Measurements from ENCODE around the gene MICAL2. TPM values are rescaled to one million over a fixed set of nuclear protein-coding genes. Genes with fewer than 3 reads are reported as not detected.
A peak's percentile ranks its signal among the peaks of the same experiment; 100 is the strongest.

The MICAL2 gene
- total and polyA plus RNA-seq, 2 donors (not counting 3 experiments of a cell fraction or from before 2014, with no cell fraction given): 67.6 to 200 TPM

DNA sequence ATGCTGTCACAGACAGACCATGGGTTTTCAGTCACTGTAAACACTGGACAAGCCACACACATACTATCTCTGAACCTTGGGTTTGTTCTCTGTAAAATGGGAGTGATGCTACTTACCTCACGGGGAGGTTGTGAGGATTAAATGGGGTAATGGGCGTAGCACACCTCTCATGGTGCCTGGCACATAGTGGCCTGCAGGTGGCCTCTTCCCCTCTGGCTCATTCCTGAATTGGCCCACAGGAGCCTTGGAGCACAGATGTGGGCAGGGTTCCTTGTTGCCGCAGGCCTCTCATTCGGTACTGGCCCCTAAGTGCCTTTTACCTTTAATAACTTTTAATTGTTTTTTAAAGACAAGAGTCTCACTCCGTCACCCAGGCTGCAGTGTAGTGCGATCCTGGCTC lies 11.7 kb downstream of the MICAL2 start:
- Histone ChIP-seq H3K9me3 (replicated peaks; ENCODE audit: control insufficient read depth, insufficient read depth, low read length) (no peaks in the 10 kb centered on the region), H3K27me3 (ENCODE audit: control insufficient read depth in 2 of 2, insufficient read depth in 2 of 2, low read length in 2 of 2) (no peaks in the 10 kb centered on the region), H3K4me1 (ENCODE audit: control insufficient read depth, extremely low read depth, insufficient read depth, low read length) (peaks cover 38% of the 10 kb centered on the region), H3K79me2 (ENCODE audit: control insufficient read depth, insufficient read depth, low read length) (peaks cover 85% of the 10 kb centered on the region), H3K27ac (ENCODE audit: insufficient read depth, low read depth, low read length) (no peak overlapping the region), H4K20me1 (replicated peaks; ENCODE audit: control insufficient read depth, extremely low read depth, insufficient read depth, low read length) (no peaks in the 10 kb centered on the region), H2AFZ (ENCODE audit: low read depth, low read length) (no peak overlapping the region), H3K4me3 (replicated peaks in 1 of 3; ENCODE audit: insufficient read depth in 1 of 3, low read depth in 1 of 3, low read length in 3 of 3) (no peak overlapping the region), H3K4me2 (ENCODE audit: insufficient read depth, low read length) (no peak overlapping the region), H3K36me3 (ENCODE audit: control insufficient read depth in 2 of 2, extremely low read depth in 1 of 2, insufficient read depth in 2 of 2, low read length in 2 of 2) (peaks cover 0 to 2% of the 10 kb centered on the region in 2 experiments), H3K9me1 (replicated peaks; ENCODE audit: control insufficient read depth, extremely low read depth, insufficient read depth, low read length) (no peaks in the 10 kb centered on the region), H3K9ac (replicated peaks; ENCODE audit: extremely low read depth, insufficient read depth, low read length) (no peak overlapping the region)
- dilution Hi-C loops (cut with MboI; ENCODE audit: extremely low pct_ligation_motif_present, low sequenced_read_pairs) (no loop called here), intact Hi-C loops (cut with micrococcal nuclease) (loop anchor here (1.0 kb wide), 1 partner anchor 159 kb away; no protein-coding TSS in a partner anchor)
- CTCF ChIA-PET: interaction anchor here (1.1 to 5.5 kb wide), 5 partner anchors 10 to 115 kb away, joined by 3 to 33 read pairs (median 4); no protein-coding TSS in a partner anchor
- DNase-seq (ENCODE audit: low read depth, low spot score) (no peak), FAIRE-seq (no peak)
- TF ChIP-seq, protein P1, sequence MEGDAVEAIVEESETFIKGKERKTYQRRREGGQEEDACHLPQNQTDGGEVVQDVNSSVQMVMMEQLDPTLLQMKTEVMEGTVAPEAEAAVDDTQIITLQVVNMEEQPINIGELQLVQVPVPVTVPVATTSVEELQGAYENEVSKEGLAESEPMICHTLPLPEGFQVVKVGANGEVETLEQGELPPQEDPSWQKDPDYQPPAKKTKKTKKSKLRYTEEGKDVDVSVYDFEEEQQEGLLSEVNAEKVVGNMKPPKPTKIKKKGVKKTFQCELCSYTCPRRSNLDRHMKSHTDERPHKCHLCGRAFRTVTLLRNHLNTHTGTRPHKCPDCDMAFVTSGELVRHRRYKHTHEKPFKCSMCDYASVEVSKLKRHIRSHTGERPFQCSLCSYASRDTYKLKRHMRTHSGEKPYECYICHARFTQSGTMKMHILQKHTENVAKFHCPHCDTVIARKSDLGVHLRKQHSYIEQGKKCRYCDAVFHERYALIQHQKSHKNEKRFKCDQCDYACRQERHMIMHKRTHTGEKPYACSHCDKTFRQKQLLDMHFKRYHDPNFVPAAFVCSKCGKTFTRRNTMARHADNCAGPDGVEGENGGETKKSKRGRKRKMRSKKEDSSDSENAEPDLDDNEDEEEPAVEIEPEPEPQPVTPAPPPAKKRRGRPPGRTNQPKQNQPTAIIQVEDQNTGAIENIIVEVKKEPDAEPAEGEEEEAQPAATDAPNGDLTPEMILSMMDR (IDR thresholded peaks at IDR 0.05; ENCODE audit: extremely low read depth in 1 of 2, insufficient read depth in 1 of 2, low read depth in 1 of 2, low read length in 2 of 2): peak; percentile 43 to 56
- no peak for TF ChIP-seq JUN (IDR thresholded peaks at IDR 0.05; ENCODE audit: borderline replicate concordance, insufficient read depth, insufficient read length, low read depth)
- no TSS peak for BruUV-seq (replicated peaks)
- POLR2A ChIA-PET: interaction anchor here (1.5 kb wide), 1 partner anchor 35 kb away, joined by 3 read pairs; no protein-coding TSS in a partner anchor

DNA sequence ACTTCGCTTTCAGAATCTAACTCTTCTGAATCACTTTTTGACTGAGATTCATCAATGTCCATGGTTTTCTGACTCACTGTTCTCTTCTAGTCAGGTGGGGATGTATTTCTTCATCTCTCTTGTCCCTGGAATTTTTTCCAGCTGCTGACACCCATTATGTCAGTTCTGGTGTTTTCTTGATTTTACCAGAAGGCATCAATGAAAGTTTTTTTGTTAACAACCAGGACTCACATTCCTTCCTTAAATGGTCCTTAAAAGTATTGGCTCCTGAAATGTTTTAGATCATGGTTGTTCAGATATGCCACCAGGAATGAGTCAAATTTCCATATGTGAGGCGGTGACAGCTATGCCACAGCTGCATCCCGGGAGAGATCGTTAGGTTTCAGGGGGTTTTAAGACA lies 12.9 kb downstream of the MICAL2 start:
- H3K9ac ChIP-seq (replicated peaks; ENCODE audit: extremely low read depth, insufficient read depth, low read length): peak overlapping the region; percentile 25
- no peak for TF ChIP-seq POLR2A (IDR thresholded peaks at IDR 0.05; ENCODE audit: low read depth, low read length)
- no peak for TF ChIP-seq GATA2 (IDR thresholded peaks at IDR 0.05; ENCODE audit: insufficient read depth, insufficient read length, low read depth, low read length)
- no peak for TF ChIP-seq EZH2 (IDR thresholded peaks at IDR 0.05; ENCODE audit: borderline replicate concordance, low read depth, low read length, severe bottlenecking)
- no peak for TF ChIP-seq FOS (IDR thresholded peaks at IDR 0.05; ENCODE audit: borderline replicate concordance, insufficient read depth, low read length)
- TF ChIP-seq POLR2AphosphoS5 (IDR thresholded peaks at IDR 0.05; ENCODE audit: insufficient read depth, low read depth, low read length): no peak
- TF ChIP-seq, protein P1 (IDR thresholded peaks at IDR 0.05; ENCODE audit: extremely low read depth in 1 of 2, insufficient read depth in 1 of 2, low read depth in 1 of 2, low read length in 2 of 2): no peak
- no peak for TF ChIP-seq MYC (IDR thresholded peaks at IDR 0.05; ENCODE audit: low read depth, low read length)
- TF ChIP-seq JUN (IDR thresholded peaks at IDR 0.05; ENCODE audit: borderline replicate concordance, insufficient read depth, insufficient read length, low read depth): no peak
- TF ChIP-seq MAX (IDR thresholded peaks at IDR 0.05; ENCODE audit: insufficient read depth, insufficient read length): no peak
- ChIA-PET POLR2A (no interaction called here), CTCF (interaction anchor here (0.9 to 5.5 kb wide), 13 partner anchors 9 to 116 kb away, joined by 3 to 33 read pairs (median 5); no protein-coding TSS in a partner anchor)
- H2AFZ ChIP-seq (ENCODE audit: low read depth, low read length): no peak overlapping the region
- no peaks in the 10 kb centered on the region for H3K9me1 ChIP-seq (replicated peaks; ENCODE audit: control insufficient read depth, extremely low read depth, insufficient read depth, low read length)
- no peak overlapping the region for H3K4me2 ChIP-seq (ENCODE audit: insufficient read depth, low read length)
- H3K79me2 ChIP-seq (ENCODE audit: control insufficient read depth, insufficient read depth, low read length): peaks cover 85% of the 10 kb centered on the region
- H3K27me3 ChIP-seq (ENCODE audit: control insufficient read depth in 2 of 2, insufficient read depth in 2 of 2, low read length in 2 of 2): no peaks in the 10 kb centered on the region
- intact Hi-C loops (cut with micrococcal nuclease) (no loop called here), dilution Hi-C loops (cut with MboI; ENCODE audit: extremely low pct_ligation_motif_present, low sequenced_read_pairs) (no loop called here)
- no peaks in the 10 kb centered on the region for H3K9me3 ChIP-seq (replicated peaks; ENCODE audit: control insufficient read depth, insufficient read depth, low read length)
- H3K36me3 ChIP-seq (ENCODE audit: control insufficient read depth in 2 of 2, extremely low read depth in 1 of 2, insufficient read depth in 2 of 2, low read length in 2 of 2): no peaks in the 10 kb centered on the region
- peak overlapping the region; percentile 63 for H3K27ac ChIP-seq (ENCODE audit: insufficient read depth, low read depth, low read length)
- H3K4me3 ChIP-seq (replicated peaks in 1 of 3; ENCODE audit: insufficient read depth in 1 of 3, low read depth in 1 of 3, low read length in 3 of 3): no peak overlapping the region
- no peak for FAIRE-seq
- H4K20me1 ChIP-seq (replicated peaks; ENCODE audit: control insufficient read depth, extremely low read depth, insufficient read depth, low read length): no peaks in the 10 kb centered on the region
- no TSS peak for BruUV-seq (replicated peaks)
- peaks cover 38% of the 10 kb centered on the region for H3K4me1 ChIP-seq (ENCODE audit: control insufficient read depth, extremely low read depth, insufficient read depth, low read length)
- DNase-seq (ENCODE audit: low read depth, low spot score): no peak

Data from endothelial cell of umbilical vein (primary cell).